Measurements from ENCODE around the gene CCDC50.

GRCh38 chr3:191306428-191306827 is 22.8 kb upstream of the CCDC50 start:
- TF ChIP-seq CTCF (IDR thresholded peaks at IDR 0.05) (no peak), POLR2AphosphoS5 (IDR thresholded peaks at IDR 0.05) (no peak)
